ENCODE results near the gene UST.

GRCh38 chr6:148738946-148739821, 7.6 kb upstream of the UST start:
- TF ChIP-seq CTCF (IDR thresholded peaks at IDR 0.05) (no peak), KAT7 (CRISPR knock-in tag; IDR thresholded peaks at IDR 0.05; ENCODE audit: borderline replicate concordance) (no peak), ETV6 (CRISPR knock-in tag; IDR thresholded peaks at IDR 0.05) (no peak), ZNF425 (CRISPR knock-in tag; conservative IDR thresholded peaks at IDR 0.05) (no peak), TP53 (CRISPR knock-in tag; IDR thresholded peaks at IDR 0.05) (no peak), SMAD3 (CRISPR knock-in tag; IDR thresholded peaks at IDR 0.05; ENCODE audit: borderline replicate concordance) (no peak), NR2C2 (CRISPR knock-in tag; IDR thresholded peaks at IDR 0.05) (no peak), AR (CRISPR knock-in tag; IDR thresholded peaks at IDR 0.05) (no peak), E2F5 (CRISPR knock-in tag; IDR thresholded peaks at IDR 0.05) (no peak), NFYB (CRISPR knock-in tag; conservative IDR thresholded peaks at IDR 0.05; ENCODE audit: low read depth) (no peak), TEAD1 (CRISPR knock-in tag; IDR thresholded peaks at IDR 0.05) (no peak), MLX (CRISPR knock-in tag; IDR thresholded peaks at IDR 0.05) (no peak), JUN (CRISPR knock-in tag; IDR thresholded peaks at IDR 0.05) (no peak), ATF1 (CRISPR knock-in tag; IDR thresholded peaks at IDR 0.05) (no peak)

Data from WTC11 (cell line).